Colonic mucosa (tissue), 4 donors: ENCODE measurements around the gene CCDC91. TPM values are rescaled to one million over a fixed set of nuclear protein-coding genes. Genes with fewer than 3 reads are reported as not detected.

Experiments
- DNase-seq: peaks from one replicate; pipeline ENCODE4 v3.0.0-alpha.2; 2020
- H3K27ac ChIP-seq: fragments of 200-600 bp; one replicate; pipeline ENCODE4 v1.8.0; 2021
- H3K27me3 ChIP-seq: fragments of 200-600 bp; one replicate; pipeline ENCODE4 v1.8.0; 2021
- H3K36me3 ChIP-seq: fragments of 200-600 bp; one replicate; pipeline ENCODE4 v1.8.0; 2021
- H3K4me1 ChIP-seq: fragments of 200-600 bp; one replicate; pipeline ENCODE4 v1.8.0; 2021; ENCODE audit warnings: mild to moderate bottlenecking
- H3K4me3 ChIP-seq: fragments of 200-600 bp; one replicate; pipeline ENCODE4 v1.8.0; 2021
- H3K9ac ChIP-seq, 2 donors: one replicate each; pipeline ENCODE4 v1.7.0; 2013; ENCODE audit warnings: control low read depth in 2 of 2, low read depth in 2 of 2, low read length in 2 of 2
- H3K9me3 ChIP-seq: fragments of 200-600 bp; one replicate; pipeline ENCODE4 v1.8.0; 2021
- CTCF ChIP-seq: fragments of 200-600 bp; IDR thresholded peaks from one replicate; pipeline ENCODE4 v1.8.0; 2022; ENCODE audit warnings: antibody characterized with exemption, mild to moderate bottlenecking
- intact Hi-C: fragments of 100-400 bp; cut with DNase I; formaldehyde crosslinking; loops from one replicate; pipeline ENCODE4 v1.14.1; 2022
- total RNA-seq, 2 donors: library from RNA; stranded (reverse); fragmentation: NEBNext Ultra II Directional in 1 of 2; extraction: Animal tissue kit (Norgen Biotek cat#: 25700) in 1 of 2; gene quantifications; one replicate each; pipeline ENCODE4 v1.2.1, GENCODE V29; 2021
- donor health status: healthy.
- donor health status: DM: no; HTN: no; CAD: no.
- donor health status: DM: no; HTN: no; CAD: no.

The CCDC91 gene
- total RNA-seq, 2 donors from 2014 or later, result 15.6 to 20.5 TPM

GRCh38 chr12:28443337-28443736 lies 253.1 kb downstream of the CCDC91 start:
- H3K9me3 ChIP-seq, result no peaks in the 10 kb centered on the region
- intact Hi-C loops, result no loop called here
- no peaks in the 10 kb centered on the region for H3K4me1 ChIP-seq
- no peak overlapping the region for H3K4me3 ChIP-seq
- no peak overlapping the region for H3K27ac ChIP-seq
- DNase-seq, result no peak
- no peak for TF ChIP-seq CTCF
- H3K27me3 ChIP-seq, result no peaks in the 10 kb centered on the region
- H3K36me3 ChIP-seq, result no peaks in the 10 kb centered on the region
- no peak overlapping the region for H3K9ac ChIP-seq

- DNase-seq, result no peak
- no peaks in the 10 kb centered on the region for H3K27me3 ChIP-seq
- intact Hi-C loops, result no loop called here
- no peaks in the 10 kb centered on the region for H3K4me1 ChIP-seq
- TF ChIP-seq CTCF, result no peak
- H3K9ac ChIP-seq, result no peak overlapping the region
- H3K36me3 ChIP-seq, result no peaks in the 10 kb centered on the region
- H3K27ac ChIP-seq, result no peak overlapping the region
- no peak overlapping the region for H3K4me3 ChIP-seq
- H3K9me3 ChIP-seq, result no peaks in the 10 kb centered on the region
These were observed 255.8 kb downstream of the CCDC91 start for GRCh38 chr12:28446031-28446430.

GRCh38 chr12:28453686-28454085 lies 263.4 kb downstream of the CCDC91 start:
- Histone ChIP-seq H3K36me3 (no peaks in the 10 kb centered on the region), H3K9ac (no peak overlapping the region), H3K4me1 (no peaks in the 10 kb centered on the region), H3K27ac (no peak overlapping the region), H3K4me3 (no peak overlapping the region), H3K9me3 (no peaks in the 10 kb centered on the region), H3K27me3 (no peaks in the 10 kb centered on the region)
- intact Hi-C loops, result no loop called here
- DNase-seq, result no peak
- no peak for TF ChIP-seq CTCF

GRCh38 chr12:28456934-28457710 lies 266.9 kb downstream of the CCDC91 start:
- intact Hi-C loops, result no loop called here
- no peak for DNase-seq
- H3K27me3 ChIP-seq, result no peaks in the 10 kb centered on the region
- no peaks in the 10 kb centered on the region for H3K9me3 ChIP-seq
- TF ChIP-seq CTCF, result no peak
- H3K4me1 ChIP-seq, result no peaks in the 10 kb centered on the region
- H3K4me3 ChIP-seq, result no peak overlapping the region
- no peak overlapping the region for H3K9ac ChIP-seq
- no peak overlapping the region for H3K27ac ChIP-seq
- no peaks in the 10 kb centered on the region for H3K36me3 ChIP-seq

GRCh38 chr12:28457785-28458184 lies 267.5 kb downstream of the CCDC91 start:
- H3K9me3 ChIP-seq, result no peaks in the 10 kb centered on the region
- H3K36me3 ChIP-seq, result no peaks in the 10 kb centered on the region
- H3K27ac ChIP-seq, result no peak overlapping the region
- intact Hi-C loops, result no loop called here
- no peaks in the 10 kb centered on the region for H3K4me1 ChIP-seq
- no peak for DNase-seq
- no peak for TF ChIP-seq CTCF
- no peaks in the 10 kb centered on the region for H3K27me3 ChIP-seq
- no peak overlapping the region for H3K4me3 ChIP-seq
- no peak overlapping the region for H3K9ac ChIP-seq
